GM10248 (cell line): ENCODE measurements around the gene TXNRD2.

Source experiments
- CTCF ChIA-PET: fragments of 300-600 bp; sonication (Branson Sonifier 250); formaldehyde crosslinking; extraction: SDS; loops from one replicate; lab custom pipeline; 2021; ENCODE audit warnings: antibody characterized with exemption; lab: Yijun Ruan, JAX
- POLR2A ChIA-PET: fragments of 350-650 bp; sonication (Branson Sonifier 250); formaldehyde crosslinking; extraction: SDS; loops from one replicate; lab custom pipeline; 2020; ENCODE audit warnings: antibody characterized with exemption; lab: Yijun Ruan, JAX
- DNase-seq: peaks from one replicate; pipeline ENCODE4 v3.0.0; 2012; ENCODE audit errors: extremely low spot score
- TF ChIP-seq, protein P1 (sequence below): IDR thresholded peaks from 2 replicates; pipeline ENCODE4 v1.5.1; 2012; ENCODE audit warnings: mild to moderate bottlenecking, low read depth; ENCODE audit errors: extremely low read depth, missing control alignments, control extremely low read depth

Gene TXNRD2

GRCh38 chr22:19871845-19872778, 69.5 kb downstream of the TXNRD2 start:
- CTCF ChIA-PET, result interaction anchor here (1.0 kb wide), 1 partner anchor 141 kb away, joined by 3 read pairs; no protein-coding TSS in a partner anchor
- TF ChIP-seq, protein P1, sequence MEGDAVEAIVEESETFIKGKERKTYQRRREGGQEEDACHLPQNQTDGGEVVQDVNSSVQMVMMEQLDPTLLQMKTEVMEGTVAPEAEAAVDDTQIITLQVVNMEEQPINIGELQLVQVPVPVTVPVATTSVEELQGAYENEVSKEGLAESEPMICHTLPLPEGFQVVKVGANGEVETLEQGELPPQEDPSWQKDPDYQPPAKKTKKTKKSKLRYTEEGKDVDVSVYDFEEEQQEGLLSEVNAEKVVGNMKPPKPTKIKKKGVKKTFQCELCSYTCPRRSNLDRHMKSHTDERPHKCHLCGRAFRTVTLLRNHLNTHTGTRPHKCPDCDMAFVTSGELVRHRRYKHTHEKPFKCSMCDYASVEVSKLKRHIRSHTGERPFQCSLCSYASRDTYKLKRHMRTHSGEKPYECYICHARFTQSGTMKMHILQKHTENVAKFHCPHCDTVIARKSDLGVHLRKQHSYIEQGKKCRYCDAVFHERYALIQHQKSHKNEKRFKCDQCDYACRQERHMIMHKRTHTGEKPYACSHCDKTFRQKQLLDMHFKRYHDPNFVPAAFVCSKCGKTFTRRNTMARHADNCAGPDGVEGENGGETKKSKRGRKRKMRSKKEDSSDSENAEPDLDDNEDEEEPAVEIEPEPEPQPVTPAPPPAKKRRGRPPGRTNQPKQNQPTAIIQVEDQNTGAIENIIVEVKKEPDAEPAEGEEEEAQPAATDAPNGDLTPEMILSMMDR, result no peak
- POLR2A ChIA-PET, result no interaction called here
- no peak for DNase-seq

GRCh38 chr22:19871023-19871844, 70.4 kb downstream of the TXNRD2 start:
- ChIA-PET POLR2A (no interaction called here), CTCF (interaction anchor here (1.0 to 1.4 kb wide), 2 partner anchors 39 to 141 kb away, joined by 3 to 4 read pairs; no protein-coding TSS in a partner anchor)
- DNase-seq, result no peak
- TF ChIP-seq, protein P1, result no peak

- ChIA-PET CTCF (interaction anchor here (1.0 to 1.4 kb wide), 3 partner anchors 40 to 140 kb away, joined by 3 to 4 read pairs (median 3); partner anchors contain the start of genes COMT and TXNRD2), POLR2A (no interaction called here)
- TF ChIP-seq, protein P1, result no peak
- DNase-seq, result no peak
Measured at GRCh38 chr22:19870153-19871022, 71.2 kb downstream of the TXNRD2 start.

- CTCF ChIA-PET, result interaction anchor here (1.4 kb wide), 2 partner anchors 41 to 72 kb away, joined by 3 to 4 read pairs; partner anchors contain the start of genes COMT and TXNRD2
- DNase-seq, result no peak
- POLR2A ChIA-PET, result no interaction called here
- TF ChIP-seq, protein P1, result no peak
Measured at GRCh38 chr22:19869497-19870152, 72.0 kb downstream of the TXNRD2 start.

- ChIA-PET CTCF (interaction anchor here (1.4 kb wide), 1 partner anchor 73 kb away, joined by 3 read pairs; the partner anchor contains the start of genes COMT and TXNRD2), POLR2A (no interaction called here)
- TF ChIP-seq, protein P1, result no peak
- DNase-seq, result no peak
Measured at GRCh38 chr22:19868773-19869471, 72.7 kb downstream of the TXNRD2 start.
